Stimulated activated CD8-positive, alpha-beta memory T cell treated with anti-CD3 and anti-CD28 coated beads, Interleukin-12 subunit alpha, Interleukin-12 subunit beta, amount 100 ng/mL, for 4 hours (primary cell): ENCODE data around the gene SLC27A3.

Source experiments
- DNase-seq: peaks from one replicate; pipeline ENCODE4 v3.0.0-alpha.2; 2020; ENCODE audit warnings: low read depth

Gene SLC27A3

GRCh38 chr1:153774780-153775457 is at the start of gene SLC27A3:
TSS of gene SLC27A3 (plus strand) at chr1:153775407. CDS start at chr1:153775498, 91 bp downstream.
- no peak for DNase-seq

- peak; percentile 97 for DNase-seq
Observed at GRCh38 chr1:153727463-153728304, 47.5 kb upstream of the SLC27A3 start, which contains the start of gene INTS3. TSS of gene INTS3 (plus strand) at chr1:153728050. CDS start at chr1:153728635, 585 bp downstream.

GRCh38 chr1:153728305-153729066 is 46.7 kb upstream of the SLC27A3 start:
- peak; percentile 14 for DNase-seq

- no peak for DNase-seq
Observed at GRCh38 chr1:153730468-153730988, 44.7 kb upstream of the SLC27A3 start.

- DNase-seq = no peak
Observed at GRCh38 chr1:153733970-153734369, 41.2 kb upstream of the SLC27A3 start.

- no peak for DNase-seq
Observed at GRCh38 chr1:153734396-153735089, 40.7 kb upstream of the SLC27A3 start.

GRCh38 chr1:153735090-153735420 is 40.2 kb upstream of the SLC27A3 start:
- no peak for DNase-seq

GRCh38 chr1:153741986-153742385 is 33.2 kb upstream of the SLC27A3 start:
- no peak for DNase-seq

GRCh38 chr1:153742411-153743142 is 32.6 kb upstream of the SLC27A3 start:
- no peak for DNase-seq

- no peak for DNase-seq
Observed at GRCh38 chr1:153745417-153745816, 29.8 kb upstream of the SLC27A3 start.

GRCh38 chr1:153746174-153746573 is 29.0 kb upstream of the SLC27A3 start:
- DNase-seq = no peak

GRCh38 chr1:153748903-153749302 is 26.3 kb upstream of the SLC27A3 start:
- no peak for DNase-seq

GRCh38 chr1:153749408-153750005 is 25.7 kb upstream of the SLC27A3 start:
- DNase-seq = peak; percentile 55

- no peak for DNase-seq
Observed at GRCh38 chr1:153750026-153750995, 24.9 kb upstream of the SLC27A3 start.

GRCh38 chr1:153752072-153752471 is 23.1 kb upstream of the SLC27A3 start:
- DNase-seq = no peak

- DNase-seq = no peak
Observed at GRCh38 chr1:153752571-153753195, 22.5 kb upstream of the SLC27A3 start.

GRCh38 chr1:153754266-153754665 is 20.9 kb upstream of the SLC27A3 start:
- DNase-seq = no peak

GRCh38 chr1:153760440-153760839 is 14.8 kb upstream of the SLC27A3 start:
- DNase-seq = no peak
